GM12872 (cell line): Measurements from ENCODE around the gene MAD1L1.

Source experiments
- CTCF ChIP-seq: IDR thresholded peaks from 3 replicates; pipeline ENCODE4 v1.5.1; 2011; ENCODE audit warnings: low read depth, mild to moderate bottlenecking, low read length, moderate library complexity; ENCODE audit not compliant: insufficient read depth

MAD1L1 gene

GRCh38 chr7:1856161-1856887, 376.4 kb downstream of the MAD1L1 start:
- TF ChIP-seq CTCF: no peak

- TF ChIP-seq CTCF: no peak
Measured at GRCh38 chr7:1855725-1856160, 377.0 kb downstream of the MAD1L1 start.

- no peak for TF ChIP-seq CTCF
Measured at GRCh38 chr7:1854866-1855724, 377.6 kb downstream of the MAD1L1 start.

- no peak for TF ChIP-seq CTCF
Measured at GRCh38 chr7:1853986-1854865, 378.5 kb downstream of the MAD1L1 start.

GRCh38 chr7:1853431-1853985, 379.2 kb downstream of the MAD1L1 start:
- TF ChIP-seq CTCF: no peak

GRCh38 chr7:1852517-1853430, 380.0 kb downstream of the MAD1L1 start:
- TF ChIP-seq CTCF: no peak
